Subcutaneous adipose tissue (tissue), 4 donors: ENCODE data around the gene ESPN. TPM values are rescaled to one million over a fixed set of nuclear protein-coding genes. Genes with fewer than 3 reads are reported as not detected.

Source experiments
- total RNA-seq, 4 donors: library from RNA; depleted of rRNA; stranded (reverse); fragments of >200 nt; gene quantifications; one replicate each; pipeline ENCODE4 v1.1.0, GENCODE V29; 2016
- TF ChIP-seq, protein P1 (sequence below): fragments of 450-650 bp; IDR thresholded peaks from one replicate; pipeline ENCODE4 v1.5.1; 2016; ENCODE audit warnings: low read depth, mild to moderate bottlenecking, control low read depth, antibody characterized with exemption, moderate library complexity

The ESPN gene
- total RNA-seq, 4 donors from 2014 or later: 0.22 to 1.4 TPM; not detected in 2

DNA sequence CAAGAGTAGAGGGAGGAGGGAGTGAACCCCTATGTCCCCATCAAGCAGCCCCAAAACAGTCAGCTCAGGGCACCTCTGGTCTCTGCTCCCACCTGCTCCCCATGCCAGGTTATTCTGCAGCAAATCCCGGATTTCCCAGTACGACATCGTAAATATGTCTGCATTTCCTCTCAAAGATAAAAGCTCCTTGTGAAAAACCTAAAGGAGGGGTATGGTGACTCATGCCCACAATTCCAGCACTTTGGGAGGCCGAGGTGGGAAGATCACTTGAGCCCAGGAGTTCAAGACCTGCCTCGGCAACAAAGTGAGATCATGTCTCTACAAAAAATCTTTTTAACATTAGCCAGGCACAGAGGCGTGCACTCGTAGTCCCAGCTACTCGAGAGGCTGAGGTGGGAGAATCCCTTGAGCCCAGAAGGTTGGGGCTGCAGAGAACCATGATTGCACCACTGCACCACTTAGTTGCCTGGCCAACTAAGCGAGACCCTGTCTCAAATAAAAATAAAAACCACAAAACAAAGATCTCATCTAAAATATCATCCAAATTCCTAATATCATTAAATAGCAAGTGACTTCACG is 38.1 kb upstream of the ESPN start:
- TF ChIP-seq, protein P1, sequence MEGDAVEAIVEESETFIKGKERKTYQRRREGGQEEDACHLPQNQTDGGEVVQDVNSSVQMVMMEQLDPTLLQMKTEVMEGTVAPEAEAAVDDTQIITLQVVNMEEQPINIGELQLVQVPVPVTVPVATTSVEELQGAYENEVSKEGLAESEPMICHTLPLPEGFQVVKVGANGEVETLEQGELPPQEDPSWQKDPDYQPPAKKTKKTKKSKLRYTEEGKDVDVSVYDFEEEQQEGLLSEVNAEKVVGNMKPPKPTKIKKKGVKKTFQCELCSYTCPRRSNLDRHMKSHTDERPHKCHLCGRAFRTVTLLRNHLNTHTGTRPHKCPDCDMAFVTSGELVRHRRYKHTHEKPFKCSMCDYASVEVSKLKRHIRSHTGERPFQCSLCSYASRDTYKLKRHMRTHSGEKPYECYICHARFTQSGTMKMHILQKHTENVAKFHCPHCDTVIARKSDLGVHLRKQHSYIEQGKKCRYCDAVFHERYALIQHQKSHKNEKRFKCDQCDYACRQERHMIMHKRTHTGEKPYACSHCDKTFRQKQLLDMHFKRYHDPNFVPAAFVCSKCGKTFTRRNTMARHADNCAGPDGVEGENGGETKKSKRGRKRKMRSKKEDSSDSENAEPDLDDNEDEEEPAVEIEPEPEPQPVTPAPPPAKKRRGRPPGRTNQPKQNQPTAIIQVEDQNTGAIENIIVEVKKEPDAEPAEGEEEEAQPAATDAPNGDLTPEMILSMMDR: no peak

GRCh38 chr1:6389971-6390370 is 34.6 kb upstream of the ESPN start:
- TF ChIP-seq, protein P1: no peak

GRCh38 chr1:6391951-6392808 is 32.4 kb upstream of the ESPN start:
- TF ChIP-seq, protein P1: no peak

DNA sequence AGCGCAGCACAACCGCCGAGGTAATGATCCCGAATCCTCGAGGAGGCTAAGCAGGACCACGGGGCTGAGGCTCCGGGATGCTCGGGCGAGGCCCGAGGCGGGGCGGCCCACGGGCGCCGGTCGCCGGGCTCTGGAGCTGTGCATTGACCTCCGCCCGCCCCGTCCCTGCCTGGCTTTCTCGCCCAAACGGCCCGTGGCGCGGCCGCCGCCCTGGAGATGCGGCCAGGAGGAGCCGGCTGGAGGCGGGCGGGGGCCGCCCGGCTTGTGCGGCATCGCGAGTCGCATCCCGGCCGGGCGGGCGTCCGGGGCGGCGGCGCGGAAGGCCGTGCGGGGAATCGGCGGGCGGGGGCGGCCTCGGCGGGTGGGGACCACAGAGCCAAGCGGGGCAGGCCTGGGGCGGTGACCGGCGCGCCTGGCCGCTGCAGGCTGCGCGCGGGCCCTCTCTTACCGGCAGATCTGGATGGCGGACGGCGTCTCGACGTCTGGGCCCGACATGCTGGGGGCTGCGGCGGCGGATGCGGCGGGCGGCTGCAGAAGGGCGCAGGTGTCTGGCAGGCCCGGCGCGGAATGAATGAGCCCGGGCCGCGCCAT is 31.7 kb upstream of the ESPN start:
- TF ChIP-seq, protein P1: no peak

GRCh38 chr1:6393400-6394187 is 31.0 kb upstream of the ESPN start, which contains the start of gene ACOT7:
Gene ACOT7, minus strand, starts transcription at chr1:6393767. Its CDS starts 368 bp downstream, at chr1:6393399.
- TF ChIP-seq, protein P1: no peak

DNA sequence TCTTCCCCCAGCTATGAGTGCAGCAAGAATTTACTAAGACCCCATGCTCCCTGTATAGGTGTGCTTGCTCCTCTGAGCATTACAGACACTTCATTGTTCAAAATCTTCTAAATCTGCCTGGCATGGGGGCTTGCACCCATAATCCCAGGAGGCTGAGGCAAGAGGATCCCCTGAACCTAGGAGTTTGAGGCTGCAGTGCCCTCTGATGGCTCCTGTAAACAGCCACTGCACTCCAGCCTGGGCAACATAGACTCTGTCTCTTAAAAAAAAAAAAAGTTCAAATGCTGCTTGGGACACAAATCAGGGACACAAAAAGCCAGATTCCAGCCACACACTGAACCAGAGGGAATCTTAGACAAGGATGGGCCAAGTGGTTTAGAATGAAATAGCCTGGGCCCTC is 27.6 kb upstream of the ESPN start:
- TF ChIP-seq, protein P1: no peak
